Peyer's patch (tissue), 4 donors: Measurements from ENCODE around the gene HTT-AS.

Experiments
- POLR2A ChIP-seq, 2 donors: fragments of 450-650 bp; IDR thresholded peaks; one replicate each; pipeline ENCODE4 v1.5.1; 2017; ENCODE audit warnings: antibody characterized with exemption in 2 of 2, mild to moderate bottlenecking in 2 of 2, moderate library complexity in 2 of 2
- TF ChIP-seq, protein P1 (sequence below), 6 experiments: fragments of 450-650 bp in 4 of 6; fragments of 200-600 bp in 2 of 6; sonication (generic) in 1 of 6; IDR thresholded peaks; one replicate each; pipeline ENCODE4 v1.5.1; 2017 to 2019; ENCODE audit warnings: antibody characterized with exemption in 6 of 6, mild to moderate bottlenecking in 3 of 6, moderate library complexity in 1 of 6

- TF ChIP-seq, protein P1, sequence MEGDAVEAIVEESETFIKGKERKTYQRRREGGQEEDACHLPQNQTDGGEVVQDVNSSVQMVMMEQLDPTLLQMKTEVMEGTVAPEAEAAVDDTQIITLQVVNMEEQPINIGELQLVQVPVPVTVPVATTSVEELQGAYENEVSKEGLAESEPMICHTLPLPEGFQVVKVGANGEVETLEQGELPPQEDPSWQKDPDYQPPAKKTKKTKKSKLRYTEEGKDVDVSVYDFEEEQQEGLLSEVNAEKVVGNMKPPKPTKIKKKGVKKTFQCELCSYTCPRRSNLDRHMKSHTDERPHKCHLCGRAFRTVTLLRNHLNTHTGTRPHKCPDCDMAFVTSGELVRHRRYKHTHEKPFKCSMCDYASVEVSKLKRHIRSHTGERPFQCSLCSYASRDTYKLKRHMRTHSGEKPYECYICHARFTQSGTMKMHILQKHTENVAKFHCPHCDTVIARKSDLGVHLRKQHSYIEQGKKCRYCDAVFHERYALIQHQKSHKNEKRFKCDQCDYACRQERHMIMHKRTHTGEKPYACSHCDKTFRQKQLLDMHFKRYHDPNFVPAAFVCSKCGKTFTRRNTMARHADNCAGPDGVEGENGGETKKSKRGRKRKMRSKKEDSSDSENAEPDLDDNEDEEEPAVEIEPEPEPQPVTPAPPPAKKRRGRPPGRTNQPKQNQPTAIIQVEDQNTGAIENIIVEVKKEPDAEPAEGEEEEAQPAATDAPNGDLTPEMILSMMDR (IDR thresholded peaks at IDR 0.05) = no peak
- TF ChIP-seq POLR2A (IDR thresholded peaks at IDR 0.05) = no peak
Measured at GRCh38 chr4:3112609-3113469, 38.5 kb upstream of the HTT-AS start.
